SK-N-SH (cell line): ENCODE measurements around the gene NDUFS7. TPM values are rescaled to one million over a fixed set of nuclear protein-coding genes. Genes with fewer than 3 reads are reported as not detected.

ENCODE experiments used
- CTCF ChIA-PET: fragments of 300-600, 350-600 bp; formaldehyde crosslinking; extraction: SDS; loops from one replicate; lab custom pipeline; 2021; lab: Yijun Ruan, JAX
- POLR2A ChIA-PET: fragments of 350-600 bp; sonication (Branson Sonifier 250); formaldehyde crosslinking; extraction: SDS; loops from one replicate; lab custom pipeline; 2020; ENCODE audit warnings: antibody characterized with exemption, inconsistent platforms; lab: Yijun Ruan, JAX
- DNase-seq: peaks from one replicate; pipeline ENCODE4 v3.0.0; 2012
- H2AFZ ChIP-seq: fragments of 200-600 bp; sonication (generic); 2 replicates; pipeline ENCODE4 v1.8.1; 2016; ENCODE audit warnings: antibody characterized with exemption, mild to moderate bottlenecking, low read depth
- H3F3A ChIP-seq: fragments of 200-600 bp; sonication (generic); replicated peaks from 2 replicates; pipeline ENCODE3; 2016; ENCODE audit warnings: antibody characterized with exemption, mild to moderate bottlenecking; ENCODE audit not compliant: insufficient read depth
- H3K27ac ChIP-seq, 2 experiments: fragments of 200-500 bp in 1 of 2; fragments of 200-600 bp in 1 of 2; sonication (Bioruptor generic) in 1 of 2; sonication (generic), shearing (Covaris generic) in 1 of 2; 2 replicates each; pipeline versions ENCODE4 v1.5.1 to v1.6.1; 2014 to 2016; ENCODE audit warnings: low read depth in 2 of 2, inconsistent platforms in 1 of 2, low read length in 1 of 2, mild to moderate bottlenecking in 1 of 2, mixed read lengths in 1 of 2
- H3K27me3 ChIP-seq: fragments of 200-600 bp; sonication (generic), shearing (Covaris generic); 2 replicates; pipeline ENCODE4 v1.6.1; 2016; ENCODE audit warnings: mixed run types; ENCODE audit not compliant: insufficient read depth
- H3K36me3 ChIP-seq, 2 experiments: fragments of 200-500 bp in 1 of 2; fragments of 200-600 bp in 1 of 2; sonication (Bioruptor generic) in 1 of 2; sonication (generic) in 1 of 2; replicated peaks in 1 of 2; 2 replicates each; pipeline versions ENCODE3 to v1.5.1; 2014 to 2016; ENCODE audit warnings: low read length in 1 of 2, mild to moderate bottlenecking in 1 of 2; ENCODE audit not compliant: insufficient read depth in 2 of 2, control insufficient read depth in 1 of 2
- H3K4me1 ChIP-seq, 2 experiments: fragments of 200-500 bp in 1 of 2; fragments of 200-600 bp in 1 of 2; sonication (Bioruptor generic) in 1 of 2; sonication (generic), shearing (Covaris generic) in 1 of 2; 2 replicates each; pipeline versions ENCODE4 v1.5.1 to v1.6.1; 2014 to 2016; ENCODE audit warnings: low read depth in 1 of 2, low read length in 1 of 2, mixed run types in 1 of 2; ENCODE audit not compliant: insufficient read depth in 2 of 2, control insufficient read depth in 1 of 2
- H3K4me2 ChIP-seq: fragments of 200-600 bp; sonication (generic), shearing (Covaris generic); 2 replicates; pipeline ENCODE4 v1.6.1; 2017; ENCODE audit warnings: mixed run types
- H3K4me3 ChIP-seq, 2 experiments: fragments of 200-500 bp in 1 of 2; fragments of 200-600 bp in 1 of 2; sonication (Bioruptor generic) in 1 of 2; sonication (generic), shearing (Covaris generic) in 1 of 2; 2 replicates each; pipeline versions ENCODE4 v1.5.1 to v1.8.1; 2014 to 2016; ENCODE audit warnings: low read depth in 2 of 2, inconsistent platforms in 1 of 2, low read length in 1 of 2, mild to moderate bottlenecking in 1 of 2, mixed read lengths in 1 of 2, moderate library complexity in 1 of 2
- H3K79me2 ChIP-seq: fragments of 200-600 bp; sonication (generic); 2 replicates; pipeline ENCODE4 v1.8.1; 2017; ENCODE audit warnings: mild to moderate bottlenecking; ENCODE audit not compliant: insufficient read depth
- H3K9ac ChIP-seq: fragments of 200-600 bp; sonication (generic); 2 replicates; pipeline ENCODE4 v1.6.1; 2017; ENCODE audit warnings: mixed run types
- H3K9me2 ChIP-seq: fragments of 200-600 bp; sonication (generic); 2 replicates; pipeline ENCODE4 v1.6.1; 2017; ENCODE audit warnings: mixed run types
- H3K9me3 ChIP-seq: fragments of 200-600 bp; sonication (generic); 2 replicates; pipeline ENCODE4 v1.6.1; 2017; ENCODE audit warnings: mixed run types, mild to moderate bottlenecking, moderate library complexity
- H4K20me1 ChIP-seq: fragments of 200-600 bp; sonication (generic); 2 replicates; pipeline ENCODE4 v1.6.1; 2017; ENCODE audit warnings: mild to moderate bottlenecking, mixed run types; ENCODE audit not compliant: insufficient read depth
- CHD2 ChIP-seq: fragments of 150-350 bp; IDR thresholded peaks from 2 replicates; pipeline ENCODE4 v1.6.1; 2018; ENCODE audit warnings: low read length; ENCODE audit not compliant: partially characterized antibody
- ELF1 ChIP-seq: IDR thresholded peaks from 2 replicates; pipeline ENCODE4 v1.4.0; 2012
- EP300 ChIP-seq, 2 experiments: IDR thresholded peaks; 2 replicates each; pipeline versions ENCODE4 v1.4.0 to v1.6.1; 2012; ENCODE audit warnings: borderline replicate concordance in 1 of 2, low read depth in 1 of 2, low read length in 1 of 2
- EZH2phosphoT487 ChIP-seq: fragments of 200-600 bp; sonication (generic); IDR thresholded peaks from 2 replicates; pipeline ENCODE4 v1.6.1; 2017; ENCODE audit warnings: low read depth, mixed run types, mild to moderate bottlenecking, antibody characterized with exemption, moderate library complexity, borderline replicate concordance
- FOSL2 ChIP-seq: IDR thresholded peaks from 2 replicates; pipeline ENCODE4 v1.4.0; 2012; ENCODE audit warnings: low read depth, mild to moderate bottlenecking, moderate library complexity, borderline replicate concordance
- FOXJ3 ChIP-seq: sonication (generic); formaldehyde crosslinking; IDR thresholded peaks from 2 replicates; pipeline ENCODE4 v1.5.1; 2020; ENCODE audit warnings: mild to moderate bottlenecking, missing genetic modification reagents
- GATA2 ChIP-seq: sonication (generic); formaldehyde crosslinking; IDR thresholded peaks from 2 replicates; pipeline ENCODE4 v1.5.0; 2020; ENCODE audit warnings: mild to moderate bottlenecking, missing genetic modification reagents
- MEF2A ChIP-seq: IDR thresholded peaks from 2 replicates; pipeline ENCODE4 v1.4.0; 2012; ENCODE audit warnings: low read depth, borderline replicate concordance
- NFIC ChIP-seq: IDR thresholded peaks from 2 replicates; pipeline ENCODE4 v1.4.0; 2012; ENCODE audit warnings: borderline replicate concordance
- NRF1 ChIP-seq: IDR thresholded peaks from 2 replicates; pipeline ENCODE4 v1.6.1; 2012; ENCODE audit warnings: low read depth, mild to moderate bottlenecking, low read length
- RAD21 ChIP-seq: IDR thresholded peaks from 2 replicates; pipeline ENCODE4 v1.6.1; 2012; ENCODE audit warnings: mild to moderate bottlenecking, low read length
- RFX5 ChIP-seq: IDR thresholded peaks from 2 replicates; pipeline ENCODE4 v1.6.1; 2012; ENCODE audit warnings: mild to moderate bottlenecking, improper control_type of control experiment, low read length
- SMC3 ChIP-seq: IDR thresholded peaks from 2 replicates; pipeline ENCODE4 v1.6.1; 2012; ENCODE audit warnings: low read depth, low read length, improper control_type of control experiment
- TCF12 ChIP-seq: IDR thresholded peaks from 2 replicates; pipeline ENCODE4 v1.4.0; 2012
- TEAD4 ChIP-seq: IDR thresholded peaks from 2 replicates; pipeline ENCODE4 v1.4.0; 2012; ENCODE audit warnings: mild to moderate bottlenecking, borderline replicate concordance; ENCODE audit not compliant: insufficient read depth
- USF2 ChIP-seq: fragments of 150-350 bp; IDR thresholded peaks from 2 replicates; pipeline ENCODE4 v1.6.1; 2017; ENCODE audit warnings: antibody characterized with exemption, low read length, low read depth, borderline replicate concordance
- YY1 ChIP-seq: IDR thresholded peaks from 2 replicates; pipeline ENCODE4 v1.4.0; 2012; ENCODE audit warnings: low read depth, mild to moderate bottlenecking
- WGBS: methylation state at CpG from one replicate; pipeline ENCODE4 v1.1.6; 2017; ENCODE audit warnings: low lambda C conversion rate; 5-methylcytosine and 5-hydroxymethylcytosine counted together
- polyA plus RNA-seq, 3 experiments: library from polyadenylated mRNA; depleted of rRNA; stranded (reverse); fragments of >200 nt; gene quantifications; 2 replicates each; pipeline ENCODE4 v1.2.3, GENCODE V29; 2012
- TF ChIP-seq, protein P1 (sequence below): fragments of 150-350 bp; IDR thresholded peaks from 2 replicates; pipeline ENCODE4 v1.6.1; 2016; ENCODE audit warnings: mild to moderate bottlenecking, low read depth, low read length
- TF ChIP-seq, protein P2 (sequence below): IDR thresholded peaks from 2 replicates; pipeline ENCODE4; 2012
- TF ChIP-seq, protein P3 (sequence below): IDR thresholded peaks from 2 replicates; pipeline ENCODE4 v1.4.0; 2012; ENCODE audit warnings: low read depth, borderline replicate concordance

Gene NDUFS7
- polyA plus RNA-seq, 1 of the 3 experiments (the other 2 are of a cell fraction), result 66.4 TPM

GRCh38 chr19:1392939-1393530, 9.3 kb downstream of the NDUFS7 start:
- WGBS, result 94% methylated on average over 31 of the region's 37 CpGs
- Histone ChIP-seq H3K4me3 (no peak overlapping the region), H3K4me2 (no peak overlapping the region), H3K9ac (no peak overlapping the region), H3K9me3 (no peaks in the 10 kb centered on the region), H4K20me1 (no peaks in the 10 kb centered on the region), H3K9me2 (no peaks in the 10 kb centered on the region), H3F3A (peaks cover 4% of the 10 kb centered on the region), H3K4me1 (no peaks in the 10 kb centered on the region; a peak in 1 of 4 replicates), H3K27me3 (no peaks in the 10 kb centered on the region), H3K79me2 (no peaks in the 10 kb centered on the region), H2AFZ (no peak overlapping the region), H3K36me3 (peaks cover 0 to 15% of the 10 kb centered on the region in 2 experiments), H3K27ac (no peak overlapping the region)
- no peak for DNase-seq
- CTCF ChIA-PET, result interaction anchor here (1.1 kb wide), 1 partner anchor 77 kb away, joined by 4 read pairs; no protein-coding TSS in a partner anchor
- POLR2A ChIA-PET, result no interaction called here
- TF ChIP-seq NRF1 (no peak), MEF2A (no peak), TEAD4 (no peak), RFX5 (no peak), GATA2 (CRISPR knock-in tag) (no peak), SMC3 (no peak), USF2 (no peak), FOXJ3 (CRISPR knock-in tag) (no peak), CHD2 (no peak), RAD21 (no peak), ELF1 (no peak), NFIC (no peak), TCF12 (no peak), EZH2phosphoT487 (no peak), EP300 (IDR thresholded peaks at IDR 0.05; ENCODE audit: borderline replicate concordance in 1 of 2, low read depth in 1 of 2, low read length in 1 of 2) (no peak), YY1 (no peak), FOSL2 (no peak)
- TF ChIP-seq, protein P1, sequence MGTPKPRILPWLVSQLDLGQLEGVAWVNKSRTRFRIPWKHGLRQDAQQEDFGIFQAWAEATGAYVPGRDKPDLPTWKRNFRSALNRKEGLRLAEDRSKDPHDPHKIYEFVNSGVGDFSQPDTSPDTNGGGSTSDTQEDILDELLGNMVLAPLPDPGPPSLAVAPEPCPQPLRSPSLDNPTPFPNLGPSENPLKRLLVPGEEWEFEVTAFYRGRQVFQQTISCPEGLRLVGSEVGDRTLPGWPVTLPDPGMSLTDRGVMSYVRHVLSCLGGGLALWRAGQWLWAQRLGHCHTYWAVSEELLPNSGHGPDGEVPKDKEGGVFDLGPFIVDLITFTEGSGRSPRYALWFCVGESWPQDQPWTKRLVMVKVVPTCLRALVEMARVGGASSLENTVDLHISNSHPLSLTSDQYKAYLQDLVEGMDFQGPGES, result no peak
- TF ChIP-seq, protein P2, sequence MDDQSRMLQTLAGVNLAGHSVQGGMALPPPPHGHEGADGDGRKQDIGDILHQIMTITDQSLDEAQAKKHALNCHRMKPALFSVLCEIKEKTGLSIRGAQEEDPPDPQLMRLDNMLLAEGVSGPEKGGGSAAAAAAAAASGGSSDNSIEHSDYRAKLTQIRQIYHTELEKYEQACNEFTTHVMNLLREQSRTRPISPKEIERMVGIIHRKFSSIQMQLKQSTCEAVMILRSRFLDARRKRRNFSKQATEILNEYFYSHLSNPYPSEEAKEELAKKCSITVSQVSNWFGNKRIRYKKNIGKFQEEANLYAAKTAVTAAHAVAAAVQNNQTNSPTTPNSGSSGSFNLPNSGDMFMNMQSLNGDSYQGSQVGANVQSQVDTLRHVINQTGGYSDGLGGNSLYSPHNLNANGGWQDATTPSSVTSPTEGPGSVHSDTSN, result no peak
- TF ChIP-seq, protein P3, sequence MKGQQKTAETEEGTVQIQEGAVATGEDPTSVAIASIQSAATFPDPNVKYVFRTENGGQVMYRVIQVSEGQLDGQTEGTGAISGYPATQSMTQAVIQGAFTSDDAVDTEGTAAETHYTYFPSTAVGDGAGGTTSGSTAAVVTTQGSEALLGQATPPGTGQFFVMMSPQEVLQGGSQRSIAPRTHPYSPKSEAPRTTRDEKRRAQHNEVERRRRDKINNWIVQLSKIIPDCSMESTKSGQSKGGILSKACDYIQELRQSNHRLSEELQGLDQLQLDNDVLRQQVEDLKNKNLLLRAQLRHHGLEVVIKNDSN, result no peak
